Measurements from ENCODE around the gene SBF2.
"Not testable (repeated sequence)": the region's sequence is repeated elsewhere in the genome, so short reads cannot be mapped to it uniquely, and the experiment has no call there.

The SBF2 gene

GRCh38 chr11:9987303-9987702 is 306.7 kb downstream of the SBF2 start:
- DNase-seq = not testable (repeated sequence)

GRCh38 chr11:9982796-9983579 is 311.0 kb downstream of the SBF2 start:
- DNase-seq = no peak

- no peak for DNase-seq
Observed at GRCh38 chr11:9982127-9982795, 311.8 kb downstream of the SBF2 start.

GRCh38 chr11:9980931-9981330 is 313.1 kb downstream of the SBF2 start:
- DNase-seq = no peak

- no peak for DNase-seq
Observed at GRCh38 chr11:9977554-9977953, 316.5 kb downstream of the SBF2 start.

GRCh38 chr11:9974375-9974774 is 319.6 kb downstream of the SBF2 start:
- DNase-seq = no peak

- DNase-seq = no peak
Observed at GRCh38 chr11:9973921-9974320, 320.1 kb downstream of the SBF2 start.

- DNase-seq = no peak
Observed at GRCh38 chr11:9972989-9973388, 321.0 kb downstream of the SBF2 start.

- DNase-seq = no peak
Observed at GRCh38 chr11:9971894-9972293, 322.1 kb downstream of the SBF2 start.

- DNase-seq = no peak
Observed at GRCh38 chr11:9969068-9969467, 325.0 kb downstream of the SBF2 start.

GRCh38 chr11:9962722-9963121 is 331.3 kb downstream of the SBF2 start:
- DNase-seq = no peak

GRCh38 chr11:9957072-9957471 is 336.9 kb downstream of the SBF2 start:
- DNase-seq = no peak

GRCh38 chr11:9956483-9956882 is 337.5 kb downstream of the SBF2 start:
- DNase-seq = no peak

- no peak for DNase-seq
Observed at GRCh38 chr11:9955391-9955790, 338.6 kb downstream of the SBF2 start.

GRCh38 chr11:9953994-9954626 is 339.9 kb downstream of the SBF2 start:
- no peak for DNase-seq

GRCh38 chr11:9952511-9953196 is 341.4 kb downstream of the SBF2 start:
- DNase-seq = no peak

- DNase-seq = no peak
Observed at GRCh38 chr11:9951807-9952206, 342.2 kb downstream of the SBF2 start.

- DNase-seq = no peak
Observed at GRCh38 chr11:9950462-9950861, 343.6 kb downstream of the SBF2 start.

GRCh38 chr11:9947231-9947864 is 346.7 kb downstream of the SBF2 start:
- DNase-seq = no peak

- not testable (repeated sequence) for DNase-seq
Observed at GRCh38 chr11:9945680-9946079, 348.3 kb downstream of the SBF2 start.

- no peak for DNase-seq
Observed at GRCh38 chr11:9943386-9944110, 350.5 kb downstream of the SBF2 start.

- no peak for DNase-seq
Observed at GRCh38 chr11:9941991-9942390, 352.0 kb downstream of the SBF2 start.
